Left ventricle myocardium inferior (tissue), 1 donor: Measurements from ENCODE around the gene DUOXA2. TPM values are rescaled to one million over a fixed set of nuclear protein-coding genes. Genes with fewer than 3 reads are reported as not detected.
A peak's percentile ranks its signal among the peaks of the same experiment; 100 is the strongest.

Experiments
- DNase-seq: peaks from one replicate; pipeline ENCODE4 v3.0.0-alpha.2; 2020
- H3K27ac ChIP-seq: fragments of 200-600 bp; replicated peaks from 2 replicates; pipeline ENCODE4 v1.8.0; 2021
- H3K27me3 ChIP-seq: fragments of 200-600 bp; 2 replicates; pipeline ENCODE4 v1.8.0; 2021; ENCODE audit warnings: low read depth
- H3K36me3 ChIP-seq: fragments of 200-600 bp; 2 replicates; pipeline ENCODE4 v1.8.0; 2021
- H3K4me1 ChIP-seq: fragments of 200-600 bp; 2 replicates; pipeline ENCODE4 v1.8.0; 2021
- H3K4me3 ChIP-seq: fragments of 200-600 bp; 2 replicates; pipeline ENCODE4 v1.8.0; 2021; ENCODE audit warnings: mild to moderate bottlenecking, moderate library complexity
- H3K9me3 ChIP-seq: fragments of 200-600 bp; replicated peaks from 2 replicates; pipeline ENCODE4 v1.8.0; 2021
- CTCF ChIP-seq: fragments of 200-600 bp; IDR thresholded peaks from 2 replicates; pipeline ENCODE4 v1.8.0; 2021; ENCODE audit warnings: antibody characterized with exemption, mild to moderate bottlenecking, borderline replicate concordance
- intact Hi-C: fragments of 100-400 bp; cut with micrococcal nuclease; formaldehyde crosslinking; loops from one replicate; pipeline ENCODE4 v1.11.0; 2022
- total RNA-seq: library from RNA; stranded (reverse); fragmentation: NEBNext Ultra II Directional; extraction: Animal tissue kit (Norgen Biotek cat#: 25700); gene quantifications from one replicate; pipeline ENCODE4 v1.2.1, GENCODE V29; 2021
- donor health status: DM: no; HTN: yes; CAD: no; lungs with severe emphysema.

DUOXA2 gene
- total RNA-seq, 1 donor from 2014 or later: not detected

- Histone ChIP-seq H3K9me3 (no peaks in the 10 kb centered on the region), H3K4me1 (peaks cover 7% of the 10 kb centered on the region), H3K36me3 (no peaks in the 10 kb centered on the region), H3K4me3 (no peak overlapping the region), H3K27me3 (peaks cover 56% of the 10 kb centered on the region), H3K27ac (no peak overlapping the region)
- intact Hi-C loops: no loop called here
- DNase-seq: no peak
- TF ChIP-seq CTCF: peak; percentile 14
Observed at GRCh38 chr15:45136378-45136764, 22.2 kb downstream of the DUOXA2 start.

GRCh38 chr15:45137703-45138102 is 23.6 kb downstream of the DUOXA2 start:
- Histone ChIP-seq H3K36me3 (no peaks in the 10 kb centered on the region), H3K4me1 (peaks cover 7% of the 10 kb centered on the region), H3K27me3 (peaks cover 49% of the 10 kb centered on the region), H3K9me3 (no peaks in the 10 kb centered on the region), H3K27ac (no peak overlapping the region), H3K4me3 (no peak overlapping the region)
- DNase-seq: no peak
- TF ChIP-seq CTCF: no peak
- intact Hi-C loops: no loop called here

- Histone ChIP-seq H3K27me3 (peaks cover 36% of the 10 kb centered on the region), H3K9me3 (no peaks in the 10 kb centered on the region), H3K36me3 (no peaks in the 10 kb centered on the region), H3K27ac (no peak overlapping the region), H3K4me1 (peaks cover 7% of the 10 kb centered on the region), H3K4me3 (no peak overlapping the region)
- no peak for TF ChIP-seq CTCF
- DNase-seq: no peak
- intact Hi-C loops: no loop called here
Observed at GRCh38 chr15:45138814-45139765, 25.0 kb downstream of the DUOXA2 start.

GRCh38 chr15:45139770-45140169 is 25.6 kb downstream of the DUOXA2 start:
- no peaks in the 10 kb centered on the region for H3K36me3 ChIP-seq
- H3K4me1 ChIP-seq: peaks cover 7% of the 10 kb centered on the region
- H3K4me3 ChIP-seq: no peak overlapping the region
- peaks cover 29% of the 10 kb centered on the region for H3K27me3 ChIP-seq
- TF ChIP-seq CTCF: no peak
- no peaks in the 10 kb centered on the region for H3K9me3 ChIP-seq
- DNase-seq: no peak
- intact Hi-C loops: no loop called here
- no peak overlapping the region for H3K27ac ChIP-seq

GRCh38 chr15:45140557-45141250 is 26.6 kb downstream of the DUOXA2 start:
- no peak overlapping the region for H3K27ac ChIP-seq
- H3K4me1 ChIP-seq: no peaks in the 10 kb centered on the region
- H3K4me3 ChIP-seq: no peak overlapping the region
- H3K36me3 ChIP-seq: no peaks in the 10 kb centered on the region
- TF ChIP-seq CTCF: no peak
- intact Hi-C loops: no loop called here
- H3K9me3 ChIP-seq: no peaks in the 10 kb centered on the region
- no peak for DNase-seq
- peaks cover 21% of the 10 kb centered on the region for H3K27me3 ChIP-seq
